DND-41 (cell line): ENCODE measurements around the gene MSH3.

Experiments
- ATAC-seq: fragments of 200-7000 bp; cut with Tn5 transposase; 3 replicates; pipeline ENCODE4 v1.9.1; 2021; ENCODE audit warnings: low read depth; ENCODE audit not compliant: insufficient read depth
- DNase-seq: peaks from one replicate; pipeline ENCODE4 v3.0.0-alpha.2; 2020
- H2AFZ ChIP-seq: 2 replicates; pipeline ENCODE4 v1.6.0; 2012; ENCODE audit warnings: low read depth, low read length
- H3K27ac ChIP-seq: 2 replicates; pipeline ENCODE4 v1.5.1; 2012; ENCODE audit warnings: low read length, inconsistent platforms
- H3K27me3 ChIP-seq: fragments of 200-600 bp; sonication (generic); 2 replicates; pipeline ENCODE4 v1.6.0; 2012; ENCODE audit warnings: low read length, mild to moderate bottlenecking, inconsistent platforms; ENCODE audit not compliant: insufficient read depth, poor library complexity
- H3K36me3 ChIP-seq: 2 replicates; pipeline ENCODE4 v1.5.1; 2012; ENCODE audit warnings: low read length, inconsistent platforms; ENCODE audit not compliant: insufficient read depth
- H3K4me1 ChIP-seq: 2 replicates; pipeline ENCODE4 v1.5.1; 2012; ENCODE audit warnings: mild to moderate bottlenecking, low read length; ENCODE audit not compliant: insufficient read depth
- H3K4me2 ChIP-seq: 2 replicates; pipeline ENCODE4 v1.6.0; 2012; ENCODE audit warnings: mild to moderate bottlenecking, moderate library complexity, low read length, inconsistent platforms; ENCODE audit not compliant: insufficient read depth
- H3K4me3 ChIP-seq, 2 experiments: fragments of 200-600 bp in 1 of 2; shearing (Covaris generic) in 1 of 2; 2 replicates each; pipeline ENCODE4 v1.5.1; 2012 to 2016; ENCODE audit warnings: inconsistent platforms in 2 of 2, low read length in 2 of 2, mild to moderate bottlenecking in 2 of 2, low read depth in 1 of 2, moderate library complexity in 1 of 2
- H3K79me2 ChIP-seq: 2 replicates; pipeline ENCODE4 v1.6.0; 2012; ENCODE audit warnings: low read length, inconsistent platforms; ENCODE audit not compliant: insufficient read depth
- H3K9ac ChIP-seq: 2 replicates; pipeline ENCODE4 v1.6.0; 2012; ENCODE audit warnings: low read depth, mild to moderate bottlenecking, inconsistent platforms, low read length, moderate library complexity
- H3K9me3 ChIP-seq: 2 replicates; pipeline ENCODE4 v1.5.1; 2012; ENCODE audit warnings: low read length, moderate library complexity, mild to moderate bottlenecking, inconsistent platforms; ENCODE audit not compliant: insufficient read depth, severe bottlenecking
- H4K20me1 ChIP-seq: 2 replicates; pipeline ENCODE4 v1.6.0; 2012; ENCODE audit warnings: low read length; ENCODE audit not compliant: insufficient read depth
- CTCF ChIP-seq: IDR thresholded peaks from 2 replicates; pipeline ENCODE4 v1.5.1; 2012; ENCODE audit warnings: borderline replicate concordance, low read length, moderate library complexity, mild to moderate bottlenecking; ENCODE audit not compliant: poor library complexity, severe bottlenecking; ENCODE audit errors: extremely low read depth
- EZH2 ChIP-seq: IDR thresholded peaks from 3 replicates; pipeline ENCODE4 v1.6.1; 2012; ENCODE audit warnings: borderline replicate concordance, low read depth, mild to moderate bottlenecking, moderate library complexity, low read length, inconsistent platforms; ENCODE audit not compliant: severe bottlenecking

The MSH3 gene

GRCh38 chr5:80920333-80920732 lies 265.9 kb downstream of the MSH3 start:
- Histone ChIP-seq H3K4me3 (no peak overlapping the region), H3K79me2 (no peaks in the 10 kb centered on the region), H4K20me1 (no peaks in the 10 kb centered on the region), H3K9me3 (no peaks in the 10 kb centered on the region), H2AFZ (no peak overlapping the region), H3K36me3 (no peaks in the 10 kb centered on the region), H3K27ac (no peak overlapping the region), H3K4me1 (no peaks in the 10 kb centered on the region), H3K4me2 (no peak overlapping the region), H3K9ac (no peak overlapping the region), H3K27me3 (no peaks in the 10 kb centered on the region)
- ATAC-seq (no peak), DNase-seq (no peak)
- no peak for TF ChIP-seq CTCF
- TF ChIP-seq EZH2: no peak

- no peak for DNase-seq
- H3K9me3 ChIP-seq: no peaks in the 10 kb centered on the region
- H3K36me3 ChIP-seq: no peaks in the 10 kb centered on the region
- no peak overlapping the region for H3K4me2 ChIP-seq
- no peak overlapping the region for H3K4me3 ChIP-seq
- no peaks in the 10 kb centered on the region for H3K79me2 ChIP-seq
- no peaks in the 10 kb centered on the region for H3K4me1 ChIP-seq
- H4K20me1 ChIP-seq: no peaks in the 10 kb centered on the region
- H3K27me3 ChIP-seq: no peaks in the 10 kb centered on the region
- TF ChIP-seq EZH2: no peak
- no peak for TF ChIP-seq CTCF
- no peak overlapping the region for H3K9ac ChIP-seq
- no peak overlapping the region for H3K27ac ChIP-seq
- H2AFZ ChIP-seq: no peak overlapping the region
- no peak for ATAC-seq
These were observed 266.6 kb downstream of the MSH3 start for GRCh38 chr5:80921026-80921425.

- Histone ChIP-seq H3K27ac (no peak overlapping the region), H3K9me3 (no peaks in the 10 kb centered on the region), H3K4me1 (no peaks in the 10 kb centered on the region), H3K9ac (no peak overlapping the region), H2AFZ (no peak overlapping the region), H3K4me2 (no peak overlapping the region), H4K20me1 (no peaks in the 10 kb centered on the region), H3K79me2 (no peaks in the 10 kb centered on the region), H3K27me3 (no peaks in the 10 kb centered on the region), H3K4me3 (no peak overlapping the region), H3K36me3 (no peaks in the 10 kb centered on the region)
- DNase-seq: no peak
- ATAC-seq: no peak
- TF ChIP-seq EZH2 (no peak), CTCF (no peak)
These were observed 271.5 kb downstream of the MSH3 start for GRCh38 chr5:80925931-80926330.
